HepG2 (cell line): ENCODE data around the gene SLC10A1. TPM values are rescaled to one million over a fixed set of nuclear protein-coding genes. Genes with fewer than 3 reads are reported as not detected.
A peak's percentile ranks its signal among the peaks of the same experiment; 100 is the strongest.

Experiments
- ATAC-seq: fragments of 200-7000 bp; cut with Tn5 transposase; 3 replicates; pipeline ENCODE4 v1.9.1; 2020; ENCODE audit warnings: mild to moderate bottlenecking, moderate library complexity
- BruUV-seq: library from RNA; stranded (reverse); fragments of 400-500 nt; replicated peaks from 2 replicates; lab custom pipeline; 2021; lab: Mats Ljungman, UMichigan
- CTCF ChIA-PET: fragments of 300-600 bp; formaldehyde crosslinking; extraction: SDS; loops from one replicate; lab custom pipeline; 2021; ENCODE audit warnings: low total read pairs, inconsistent platforms, low intra/inter-chr PET ratio; lab: Yijun Ruan, JAX
- POLR2A ChIA-PET: fragments of 350-600 bp; sonication (Branson Sonifier 250); formaldehyde crosslinking; loops from one replicate; lab custom pipeline; 2020; ENCODE audit warnings: antibody characterized with exemption, inconsistent platforms; lab: Yijun Ruan, JAX
- DNase-seq: peaks from one replicate; pipeline ENCODE4 v3.0.0-alpha.2; 2015; ENCODE audit warnings: low spot score
- FAIRE-seq: peaks from 3 replicates; lab custom pipeline; 2011; peaks lifted over from hg19 to GRCh38; lab: Jason Lieb, UNC
- H2AFZ ChIP-seq: one replicate; pipeline ENCODE4 v1.6.1; 2011; ENCODE audit warnings: low read length, inconsistent platforms
- H3K27ac ChIP-seq: fragments of 300-600 bp; 3 replicates; pipeline ENCODE4 v1.8.0; 2011; ENCODE audit warnings: mixed run types, mild to moderate bottlenecking, mixed read lengths, low read length, inconsistent platforms; ENCODE audit not compliant: insufficient read depth; ENCODE audit errors: extremely low read length
- H3K27me3 ChIP-seq, 2 experiments: fragments of 200-600 bp in 1 of 2; 2 replicates in 1 of 2; 3 replicates in 1 of 2; pipeline versions ENCODE4 v1.6.0 to v1.8.0; 2011; ENCODE audit warnings: low read length in 2 of 2, mild to moderate bottlenecking in 2 of 2, moderate library complexity in 2 of 2, inconsistent platforms in 1 of 2; ENCODE audit not compliant: insufficient read depth in 2 of 2, control insufficient read depth in 1 of 2
- H3K36me3 ChIP-seq, 2 experiments: fragments of 200-600 bp in 1 of 2; replicated peaks in 1 of 2; 2 replicates in 1 of 2; 3 replicates in 1 of 2; pipeline versions ENCODE4 v1.5.1 to v1.8.0; 2011; ENCODE audit warnings: low read length in 2 of 2, inconsistent platforms in 1 of 2; ENCODE audit not compliant: insufficient read depth in 2 of 2, control insufficient read depth in 1 of 2
- H3K4me1 ChIP-seq: 2 replicates; pipeline ENCODE4 v1.5.1; 2012; ENCODE audit warnings: low read length, inconsistent platforms; ENCODE audit not compliant: insufficient read depth
- H3K4me2 ChIP-seq: 2 replicates; pipeline ENCODE4 v1.6.0; 2011; ENCODE audit warnings: low read depth, low read length, inconsistent platforms
- H3K4me3 ChIP-seq, 3 experiments: fragments of 200-600 bp in 1 of 3; sonication (generic), shearing (Covaris generic) in 1 of 3; replicated peaks in 1 of 3; 2 replicates each; pipeline ENCODE4 v1.5.1; 2011 to 2016; ENCODE audit warnings: low read length in 3 of 3, inconsistent platforms in 2 of 3, low read depth in 2 of 3, mild to moderate bottlenecking in 2 of 3, control low read depth in 1 of 3, mixed read lengths in 1 of 3; ENCODE audit not compliant: insufficient read depth in 1 of 3
- H3K79me2 ChIP-seq: one replicate; pipeline ENCODE4 v1.6.1; 2011; ENCODE audit warnings: low read length, inconsistent platforms; ENCODE audit not compliant: insufficient read depth
- H3K9ac ChIP-seq: 2 replicates; pipeline ENCODE4 v1.6.0; 2011; ENCODE audit warnings: mild to moderate bottlenecking, low read depth, low read length, inconsistent platforms; ENCODE audit not compliant: insufficient read depth
- H3K9me3 ChIP-seq: 2 replicates; pipeline ENCODE4 v1.5.1; 2012; ENCODE audit warnings: mild to moderate bottlenecking, low read length
- H4K20me1 ChIP-seq: 2 replicates; pipeline ENCODE4 v1.6.0; 2011; ENCODE audit warnings: inconsistent platforms, mild to moderate bottlenecking, low read length, moderate library complexity; ENCODE audit not compliant: insufficient read depth
- BCL6 ChIP-seq: IDR thresholded peaks from 2 replicates; pipeline ENCODE4 v1.6.1; 2016; ENCODE audit warnings: missing genetic modification reagents, missing compliant biosample characterization
- CEBPB ChIP-seq: IDR thresholded peaks from 2 replicates; pipeline ENCODE4 v1.6.1; 2011; ENCODE audit warnings: low read depth, low read length, improper control_type of control experiment, borderline replicate concordance
- CEBPG ChIP-seq: IDR thresholded peaks from 2 replicates; pipeline ENCODE4 v1.6.1; 2016
- HINFP ChIP-seq: sonication (generic); formaldehyde crosslinking; IDR thresholded peaks from 2 replicates; pipeline ENCODE4 v1.4.0; 2020; ENCODE audit warnings: low read depth, mild to moderate bottlenecking, missing genetic modification reagents
- KLF9 ChIP-seq: IDR thresholded peaks from 2 replicates; pipeline ENCODE4 v1.6.1; 2016; ENCODE audit warnings: low read depth
- LCORL ChIP-seq, 2 experiments: fragments of 450-650 bp in 1 of 2; sonication (generic) in 1 of 2; formaldehyde crosslinking in 1 of 2; IDR thresholded peaks; 2 replicates each; pipeline versions ENCODE4 v1.5.0 to v1.6.1; 2017 to 2020; ENCODE audit warnings: antibody characterized with exemption in 1 of 2, missing genetic modification reagents in 1 of 2
- NONO ChIP-seq, 2 experiments: fragments of 450-650 bp in 1 of 2; sonication (generic) in 1 of 2; formaldehyde crosslinking in 1 of 2; IDR thresholded peaks in 1 of 2; conservative IDR thresholded peaks in 1 of 2; 2 replicates each; pipeline versions ENCODE4 v1.6.1 to v1.8.0; 2017 to 2022; ENCODE audit warnings: mild to moderate bottlenecking in 1 of 2, missing genetic modification reagents in 1 of 2, moderate library complexity in 1 of 2
- NR2F1 ChIP-seq, 2 experiments: fragments of 450-650 bp in 1 of 2; formaldehyde crosslinking in 1 of 2; IDR thresholded peaks; 2 replicates each; pipeline versions ENCODE4 v1.5.0 to v1.6.1; 2016 to 2020; ENCODE audit warnings: mild to moderate bottlenecking in 1 of 2, missing compliant biosample characterization in 1 of 2, missing genetic modification reagents in 1 of 2, moderate library complexity in 1 of 2
- POLR2AphosphoS5 ChIP-seq: IDR thresholded peaks from 2 replicates; pipeline ENCODE4 v1.6.1; 2012; ENCODE audit warnings: low read depth, low read length
- POLR2G ChIP-seq: fragments of 200-400 bp; formaldehyde crosslinking; IDR thresholded peaks from 2 replicates; pipeline ENCODE4 v1.6.1; 2018; ENCODE audit warnings: mild to moderate bottlenecking, low read depth, low read length, moderate library complexity
- ZNF292 ChIP-seq: sonication (generic); formaldehyde crosslinking; IDR thresholded peaks from 2 replicates; pipeline ENCODE4 v1.8.1; 2022; ENCODE audit warnings: mild to moderate bottlenecking, low read depth, missing genetic modification reagents, borderline replicate concordance
- ZNF34 ChIP-seq: sonication (generic); formaldehyde crosslinking; IDR thresholded peaks from 2 replicates; pipeline ENCODE4 v1.4.0; 2020; ENCODE audit warnings: mild to moderate bottlenecking, missing genetic modification reagents, borderline replicate concordance
- ZNF720 ChIP-seq: sonication (generic); formaldehyde crosslinking; IDR thresholded peaks from 2 replicates; pipeline ENCODE4 v1.4.0; 2020; ENCODE audit warnings: missing genetic modification reagents
- ZNF784 ChIP-seq: sonication (generic); formaldehyde crosslinking; IDR thresholded peaks from 2 replicates; pipeline ENCODE4 v1.5.1; 2020; ENCODE audit warnings: missing genetic modification reagents, mild to moderate bottlenecking, borderline replicate concordance
- WGBS: methylation state at CpG from one replicate; pipeline ENCODE4 v1.1.6; 2017; ENCODE audit warnings: low lambda C conversion rate; 5-methylcytosine and 5-hydroxymethylcytosine counted together
- in situ Hi-C: cut with HindIII; loops from 2 replicates; pipeline ENCODE4 v1.10.0; 2017; ENCODE audit warnings: low pct_unique_long_range_greater_than_20kb; ENCODE audit not compliant: extremely low pct_ligation_motif_present
- intact Hi-C: fragments of 100-400 bp; cut with micrococcal nuclease; formaldehyde crosslinking; loops from one replicate; pipeline ENCODE4 v1.10.0; 2022; ENCODE audit not compliant: unreplicated experiment
- polyA plus RNA-seq, 8 experiments: library from polyadenylated mRNA; depleted of rRNA in 3 of 8; stranded (reverse) in 7 of 8; unstranded in 1 of 8; fragments of >200 nt; fragmentation: Illumina TruSeq in 4 of 8; extraction: Trizol in 4 of 8; gene quantifications; 2 replicates each; pipeline versions ENCODE4 v1.2.1 to v1.2.3, GENCODE V29; 2011 to 2016; ENCODE audit warnings: low read depth in 4 of 8, missing spikeins in 1 of 8, mixed read lengths in 1 of 8; ENCODE audit not compliant: insufficient read depth in 1 of 8
- total RNA-seq, 5 experiments: library from RNA; depleted of rRNA; stranded (reverse); fragments of >200 nt; fragmentation: Illumina TruSeq; extraction: Trizol; gene quantifications; 2 replicates each; pipeline ENCODE4 v1.2.3, GENCODE V29; 2016; ENCODE audit warnings: low read depth in 1 of 5

SLC10A1 gene
- total and polyA plus RNA-seq, 2 of the 13 experiments (the other 11 are each of a cell fraction or from before 2014, with no cell fraction given): 0.17 TPM; not detected in 1

- FAIRE-seq (no peak), ATAC-seq (no peak), DNase-seq (no peak)
- no peaks in the 10 kb centered on the region for H4K20me1 ChIP-seq
- in situ Hi-C loops: no loop called here
- POLR2A ChIA-PET: interaction anchor here (2.2 to 3.5 kb wide), 2 partner anchors 11 to 31 kb away, joined by 17 to 18 read pairs; partner anchors contain the start of gene SRSF5
- no peaks in the 10 kb centered on the region for H3K9me3 ChIP-seq
- H3K4me3 ChIP-seq: no peak overlapping the region
- no peak overlapping the region for H3K4me2 ChIP-seq
- BruUV-seq: no TSS peak
- no peaks in the 10 kb centered on the region for H3K36me3 ChIP-seq
- no peak overlapping the region for H3K9ac ChIP-seq
- no peak overlapping the region for H3K27ac ChIP-seq
- H2AFZ ChIP-seq: no peak overlapping the region
- intact Hi-C loops: no loop called here
- peaks cover 60% of the 10 kb centered on the region for H3K4me1 ChIP-seq
- no peaks in the 10 kb centered on the region for H3K27me3 ChIP-seq
- no peaks in the 10 kb centered on the region for H3K79me2 ChIP-seq
- TF ChIP-seq BCL6 (CRISPR knock-in tag) (peak; percentile 78), CEBPB (peak; percentile 82), CEBPG (peak; percentile 56), ZNF784 (CRISPR knock-in tag) (no peak)
- TF ChIP-seq, all 625 proteins: peak for 3
- CTCF ChIA-PET: no interaction called here
- 64% methylated on average over 4 of the region's 4 CpGs for WGBS
Measured at GRCh38 chr14:69798339-69798735, 1.3 kb upstream of the SLC10A1 start.

- WGBS: 38% methylated on average over 5 of the region's 5 CpGs
- in situ Hi-C loops (no loop called here), intact Hi-C loops (no loop called here)
- peaks cover 66% of the 10 kb centered on the region for H3K4me1 ChIP-seq
- H3K27me3 ChIP-seq: no peaks in the 10 kb centered on the region
- ATAC-seq (peak; percentile 45), DNase-seq (no peak), FAIRE-seq (peak; percentile 39)
- H2AFZ ChIP-seq: no peak overlapping the region
- peak overlapping the region; percentile 48 for H3K4me2 ChIP-seq
- no peaks in the 10 kb centered on the region for H4K20me1 ChIP-seq
- H3K4me3 ChIP-seq: 0 out of 6 replicates have a peak overlapping the region, but pooled peaks of 1 of the 3 experiments have one; percentile 9
- no peaks in the 10 kb centered on the region for H3K79me2 ChIP-seq
- H3K36me3 ChIP-seq: no peaks in the 10 kb centered on the region
- peak overlapping the region; percentile 25 for H3K27ac ChIP-seq
- H3K9me3 ChIP-seq: no peaks in the 10 kb centered on the region
- ChIA-PET POLR2A (interaction anchor here (1.4 to 3.5 kb wide), 4 partner anchors 11 to 30 kb away, joined by 6 to 18 read pairs (median 13); partner anchors contain the start of gene SRSF5), CTCF (no interaction called here)
- BruUV-seq: no TSS peak
- no peak overlapping the region for H3K9ac ChIP-seq
- TF ChIP-seq LCORL (IDR thresholded peaks at IDR 0.05) (no peak), LCORL (CRISPR knock-in tag; IDR thresholded peaks at IDR 0.05) (0 out of 2 replicates have a peak, but pooled peaks have one; percentile 39), NONO (IDR thresholded peaks at IDR 0.05) (no peak), NONO (CRISPR knock-in tag; conservative IDR thresholded peaks at IDR 0.05) (no peak), ZNF720 (CRISPR knock-in tag) (no peak), ZNF292 (0 out of 2 replicates have a peak, but pooled peaks have one; percentile 3), ZNF34 (no peak), KLF9 (no peak), NR2F1 (CRISPR knock-in tag; IDR thresholded peaks at IDR 0.05) (no peak), POLR2G (no peak), HINFP (CRISPR knock-in tag) (no peak), POLR2AphosphoS5 (no peak)
Measured at GRCh38 chr14:69797573-69798338, 715 bp upstream of the SLC10A1 start.
